ENCODE data around the gene WNT11.

WNT11 gene

DNA sequence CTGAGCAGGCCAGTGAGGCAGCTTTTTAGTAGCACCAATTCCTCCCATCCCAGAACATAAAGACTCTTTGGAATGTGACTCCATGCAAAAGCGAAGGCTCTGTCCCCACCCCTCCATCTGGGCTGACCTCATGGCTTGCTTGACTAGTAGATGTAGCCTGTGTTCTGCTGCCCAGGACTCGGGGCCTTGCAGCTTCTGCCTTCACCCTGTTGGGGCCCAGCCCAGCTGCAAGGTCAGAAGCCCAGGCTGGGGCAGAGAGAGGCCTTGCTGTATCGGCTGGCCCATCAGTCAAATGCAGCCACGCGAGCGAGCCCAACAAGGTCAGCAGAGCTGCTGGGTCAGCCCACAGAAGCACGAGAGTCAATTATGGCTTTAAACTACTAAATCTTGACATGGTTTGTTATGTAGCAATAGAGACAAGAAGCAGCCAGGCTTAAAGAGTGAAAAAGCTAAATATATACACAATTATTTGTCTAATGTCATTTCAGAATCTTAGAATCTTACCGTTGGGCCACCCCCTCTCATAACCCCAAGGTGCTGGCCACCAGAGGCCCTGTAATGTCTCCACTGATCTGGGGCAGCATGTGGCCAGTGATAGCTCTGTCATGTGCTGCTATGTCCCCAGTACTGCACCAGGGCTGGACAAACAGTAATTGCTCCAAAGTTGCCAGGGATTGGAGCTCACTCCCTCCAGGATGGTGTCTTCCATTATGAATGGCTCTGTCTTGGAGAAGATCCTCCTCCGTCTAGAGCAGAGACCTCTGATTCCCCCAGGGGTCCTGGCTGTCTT lies 10.4 kb upstream of the WNT11 start:
- CTCF ChIA-PET: interaction anchor here (0.6 kb wide), 1 partner anchor 505 kb away, joined by 8 read pairs; no protein-coding TSS in a partner anchor

DNA sequence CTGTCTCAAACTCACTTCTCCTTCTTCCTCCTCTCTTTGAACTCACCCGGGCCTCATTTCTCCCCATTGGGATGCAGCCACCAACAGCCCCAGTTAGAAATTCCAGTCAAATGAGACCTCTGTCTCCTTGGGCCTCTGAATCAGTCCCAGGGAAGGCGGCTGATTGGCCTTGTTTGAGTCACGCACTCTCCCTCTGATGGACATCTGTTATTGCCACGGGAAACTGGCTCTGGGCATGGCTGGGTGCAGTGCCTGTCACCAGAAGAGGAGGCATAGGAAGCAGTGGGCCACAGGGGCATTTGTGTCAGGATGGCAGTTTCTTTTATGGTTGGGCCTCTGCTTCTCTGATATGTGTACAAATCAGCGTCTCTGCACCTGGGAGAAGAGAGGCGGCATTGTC lies 9.6 kb upstream of the WNT11 start:
- TF ChIP-seq, protein P1, sequence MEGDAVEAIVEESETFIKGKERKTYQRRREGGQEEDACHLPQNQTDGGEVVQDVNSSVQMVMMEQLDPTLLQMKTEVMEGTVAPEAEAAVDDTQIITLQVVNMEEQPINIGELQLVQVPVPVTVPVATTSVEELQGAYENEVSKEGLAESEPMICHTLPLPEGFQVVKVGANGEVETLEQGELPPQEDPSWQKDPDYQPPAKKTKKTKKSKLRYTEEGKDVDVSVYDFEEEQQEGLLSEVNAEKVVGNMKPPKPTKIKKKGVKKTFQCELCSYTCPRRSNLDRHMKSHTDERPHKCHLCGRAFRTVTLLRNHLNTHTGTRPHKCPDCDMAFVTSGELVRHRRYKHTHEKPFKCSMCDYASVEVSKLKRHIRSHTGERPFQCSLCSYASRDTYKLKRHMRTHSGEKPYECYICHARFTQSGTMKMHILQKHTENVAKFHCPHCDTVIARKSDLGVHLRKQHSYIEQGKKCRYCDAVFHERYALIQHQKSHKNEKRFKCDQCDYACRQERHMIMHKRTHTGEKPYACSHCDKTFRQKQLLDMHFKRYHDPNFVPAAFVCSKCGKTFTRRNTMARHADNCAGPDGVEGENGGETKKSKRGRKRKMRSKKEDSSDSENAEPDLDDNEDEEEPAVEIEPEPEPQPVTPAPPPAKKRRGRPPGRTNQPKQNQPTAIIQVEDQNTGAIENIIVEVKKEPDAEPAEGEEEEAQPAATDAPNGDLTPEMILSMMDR (conservative IDR thresholded peaks at IDR 0.05; ENCODE audit: low read depth): no peak
- ChIA-PET CTCF (no interaction called here), POLR2A (ENCODE audit: low non-redundant PET) (no interaction called here)
- H3K27ac ChIP-seq: no peak overlapping the region
- DNase-seq (ENCODE audit: low spot score): no peak

More for the DNA sequence above, 10.4 kb upstream of the WNT11 start:
- TF ChIP-seq, protein P1 (conservative IDR thresholded peaks at IDR 0.05; ENCODE audit: low read depth): no peak
- DNase-seq (ENCODE audit: low spot score): no peak
- POLR2A ChIA-PET (ENCODE audit: low non-redundant PET): no interaction called here
- no peak overlapping the region for H3K27ac ChIP-seq

DNA sequence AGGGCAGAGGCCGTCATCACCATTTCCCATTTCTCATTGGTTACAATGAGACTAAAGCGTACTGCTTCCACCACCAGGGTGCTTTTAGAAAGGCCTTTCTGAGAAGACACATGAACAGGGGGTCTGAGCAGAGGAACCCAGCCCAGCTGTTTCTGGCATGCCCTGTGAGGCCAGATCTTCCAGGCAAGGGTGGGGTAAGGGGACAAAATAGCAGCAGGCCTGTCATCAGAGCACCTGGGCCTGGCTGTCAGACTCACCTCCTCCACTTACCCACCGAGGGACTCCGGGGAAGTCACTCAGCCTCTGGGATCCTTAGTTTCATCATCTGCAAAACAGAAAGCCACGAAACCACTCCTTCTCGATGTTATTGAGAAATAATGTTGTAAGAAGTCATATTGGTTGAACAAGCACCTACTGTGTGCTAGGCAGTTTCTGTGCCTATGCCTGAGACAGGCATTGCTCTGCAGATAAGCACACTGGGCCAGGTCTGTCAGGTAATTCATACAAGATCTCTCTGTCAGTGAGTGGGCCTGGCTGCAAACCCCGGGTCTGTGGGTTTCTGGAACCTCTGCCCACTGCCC lies 8.8 kb upstream of the WNT11 start:
- CTCF ChIA-PET: interaction anchor here (0.6 kb wide), 1 partner anchor 572 kb away, joined by 3 read pairs; no protein-coding TSS in a partner anchor
- POLR2A ChIA-PET (ENCODE audit: low non-redundant PET): no interaction called here
- no peak for DNase-seq (ENCODE audit: low spot score)
- no peak overlapping the region for H3K27ac ChIP-seq
- TF ChIP-seq, protein P1 (conservative IDR thresholded peaks at IDR 0.05; ENCODE audit: low read depth): no peak

DNA sequence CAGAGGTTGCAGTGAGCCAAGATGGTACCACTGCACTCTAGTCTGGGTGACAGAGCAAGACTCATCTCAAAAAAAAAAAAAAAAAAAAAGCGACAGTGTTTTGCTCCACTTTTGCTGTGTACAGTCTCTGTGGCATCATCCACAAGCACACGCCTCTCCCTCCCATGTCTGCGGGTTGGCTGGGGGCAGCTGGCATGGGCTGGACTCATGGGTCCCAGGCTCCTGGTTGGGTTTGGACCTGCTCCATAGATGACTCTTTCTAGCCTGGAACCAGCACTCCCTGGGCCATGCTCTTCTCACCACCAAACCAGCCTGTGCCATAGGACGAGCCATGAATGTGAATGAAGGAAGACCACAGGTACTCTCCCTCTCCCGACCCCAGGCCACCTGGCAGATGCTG lies 7.9 kb upstream of the WNT11 start:
- ChIA-PET POLR2A (ENCODE audit: low non-redundant PET) (no interaction called here), CTCF (no interaction called here)
- TF ChIP-seq, protein P1 (conservative IDR thresholded peaks at IDR 0.05; ENCODE audit: low read depth): no peak
- H3K27ac ChIP-seq: no peak overlapping the region
- no peak for DNase-seq (ENCODE audit: low spot score)

DNA sequence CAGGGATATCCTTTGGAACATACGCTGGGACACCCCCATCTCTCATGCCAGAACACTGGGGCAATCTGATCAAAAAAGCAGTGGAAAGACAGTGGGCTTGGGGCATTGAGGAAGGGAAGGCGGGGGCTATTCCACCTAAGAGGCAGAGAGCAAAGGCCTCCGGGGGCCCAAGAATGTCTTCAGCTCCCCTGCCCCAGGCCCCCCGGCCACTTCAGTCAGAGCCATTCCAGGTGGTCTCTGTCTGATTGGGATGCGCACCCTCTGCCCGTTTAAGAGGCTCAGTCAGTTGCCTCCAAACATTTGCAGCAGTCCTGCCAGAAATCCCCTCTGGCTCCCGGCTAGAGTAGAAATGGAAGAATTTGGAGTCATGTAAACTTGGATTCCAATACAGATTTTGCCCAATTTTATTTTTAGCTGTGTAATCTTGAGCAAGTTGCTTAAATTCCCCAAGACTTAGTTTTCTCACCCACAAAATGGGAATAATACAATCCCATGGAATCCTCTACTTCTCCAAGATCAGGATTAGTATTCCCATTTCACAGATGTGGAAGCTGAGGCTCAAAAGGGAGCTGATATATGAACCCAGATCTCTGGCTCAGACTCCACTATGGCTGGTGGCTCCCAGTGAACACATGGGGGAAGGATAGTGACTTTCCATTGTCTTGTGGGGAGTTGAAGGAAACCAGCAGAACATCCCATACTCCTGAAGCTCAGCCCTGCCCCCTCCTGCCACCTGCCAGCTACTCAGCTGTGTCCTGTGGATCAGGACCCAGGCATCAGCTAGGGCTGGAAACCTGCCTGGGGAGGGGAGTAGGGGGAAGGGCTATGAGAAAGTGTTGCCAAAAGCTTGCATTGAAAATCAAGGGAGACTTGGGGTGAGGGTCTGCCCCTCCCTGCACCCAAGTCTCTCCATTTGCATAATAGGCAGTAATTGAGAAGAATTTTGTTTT lies 6.1 kb upstream of the WNT11 start:
- TF ChIP-seq, protein P1 (conservative IDR thresholded peaks at IDR 0.05; ENCODE audit: low read depth): no peak
- ChIA-PET CTCF (interaction anchor here (0.8 kb wide), 1 partner anchor 107 kb away, joined by 3 read pairs; no protein-coding TSS in a partner anchor), POLR2A (ENCODE audit: low non-redundant PET) (no interaction called here)
- no peak overlapping the region for H3K27ac ChIP-seq
- no peak for DNase-seq (ENCODE audit: low spot score)
